HEK293 (cell line): ENCODE data around the gene KCNAB1.

Experiments
- CTCF ChIP-seq: fragments of 450-650 bp; formaldehyde crosslinking; IDR thresholded peaks from 2 replicates; pipeline ENCODE4 v1.5.1; 2016; ENCODE audit warnings: missing biosample characterization, missing genetic modification characterization
- ZNF132 ChIP-seq: fragments of 450-650 bp; formaldehyde crosslinking; IDR thresholded peaks from 2 replicates; pipeline ENCODE4 v1.5.1; 2017; ENCODE audit warnings: missing biosample characterization, missing genetic modification characterization, borderline replicate concordance

- TF ChIP-seq CTCF (tag by site-specific recombination) (no peak), ZNF132 (tag by site-specific recombination) (no peak)
Measured at GRCh38 chr3:156174229-156174847, 54.0 kb downstream of the KCNAB1 start.
